Measurements from ENCODE around the gene CNNM4. TPM values are rescaled to one million over a fixed set of nuclear protein-coding genes. Genes with fewer than 3 reads are reported as not detected.

Gene CNNM4
- total RNA-seq, 6 experiments from 2014 or later, result 2.3 to 4.9 (median 3.7) TPM

GRCh38 chr2:96831679-96832078 is 71.0 kb downstream of the CNNM4 start:
- 14% methylated on average over 8 of the region's 10 CpGs for WGBS (ENCODE audit: insufficient coverage, low coverage, low lambda C conversion rate, missing lambda C conversion rate)
- DNase-seq, result peak; percentile 62 to 77 (median 69)
- no peak overlapping the region for H3K4me3 ChIP-seq
- H3K9me3 ChIP-seq, result no peaks in the 10 kb centered on the region
- TF ChIP-seq POLR2A (IDR thresholded peaks at IDR 0.05), result no peak
- peaks cover 0 to 47% (median 23%) of the 10 kb centered on the region in 4 donors for H3K36me3 ChIP-seq
- H3K4me1 ChIP-seq, result peaks cover 0 to 49% (median 19%) of the 10 kb centered on the region in 4 donors
- peak; percentile 57 to 66 (median 62) for ATAC-seq
- intact Hi-C loops (cut with DNase I), result no loop called here
- peak overlapping the region in 1 of 3 donors; percentile 71 for H3K27ac ChIP-seq
- H3K27me3 ChIP-seq, result no peaks in the 10 kb centered on the region

DNA sequence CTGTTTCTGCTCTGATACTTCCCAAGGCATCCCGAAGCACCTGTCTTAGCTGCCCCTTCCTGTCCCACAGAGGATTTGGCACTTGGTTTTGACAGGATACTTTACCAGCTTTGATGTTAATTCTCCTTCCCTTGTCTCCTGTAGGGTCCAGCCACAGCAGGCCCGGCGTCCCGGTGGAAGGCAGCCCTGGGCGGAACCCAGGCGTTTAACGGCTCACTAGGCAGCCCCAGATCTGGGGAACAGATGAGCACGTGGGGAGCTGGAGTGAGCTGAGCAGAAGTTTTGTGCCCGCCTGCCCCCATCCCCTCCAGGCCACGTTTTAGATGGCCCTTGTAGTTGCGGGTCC is 71.7 kb downstream of the CNNM4 start:
- 58% methylated on average over 4 of the region's 11 CpGs for WGBS (ENCODE audit: insufficient coverage, low coverage, low lambda C conversion rate, missing lambda C conversion rate)
- Histone ChIP-seq H3K4me1 (peaks cover 0 to 49% (median 19%) of the 10 kb centered on the region in 4 donors), H3K9me3 (no peaks in the 10 kb centered on the region), H3K4me3 (no peak overlapping the region), H3K27me3 (no peaks in the 10 kb centered on the region), H3K36me3 (peaks cover 0 to 44% (median 22%) of the 10 kb centered on the region in 4 donors), H3K27ac (peak overlapping the region in 2 of 3 donors; percentile 28 to 71)
- DNase-seq (no peak), ATAC-seq (no peak)
- TF ChIP-seq POLR2A (IDR thresholded peaks at IDR 0.05) (no peak), CTCF (IDR thresholded peaks at IDR 0.05) (no peak)
- intact Hi-C loops (cut with DNase I), result no loop called here

DNA sequence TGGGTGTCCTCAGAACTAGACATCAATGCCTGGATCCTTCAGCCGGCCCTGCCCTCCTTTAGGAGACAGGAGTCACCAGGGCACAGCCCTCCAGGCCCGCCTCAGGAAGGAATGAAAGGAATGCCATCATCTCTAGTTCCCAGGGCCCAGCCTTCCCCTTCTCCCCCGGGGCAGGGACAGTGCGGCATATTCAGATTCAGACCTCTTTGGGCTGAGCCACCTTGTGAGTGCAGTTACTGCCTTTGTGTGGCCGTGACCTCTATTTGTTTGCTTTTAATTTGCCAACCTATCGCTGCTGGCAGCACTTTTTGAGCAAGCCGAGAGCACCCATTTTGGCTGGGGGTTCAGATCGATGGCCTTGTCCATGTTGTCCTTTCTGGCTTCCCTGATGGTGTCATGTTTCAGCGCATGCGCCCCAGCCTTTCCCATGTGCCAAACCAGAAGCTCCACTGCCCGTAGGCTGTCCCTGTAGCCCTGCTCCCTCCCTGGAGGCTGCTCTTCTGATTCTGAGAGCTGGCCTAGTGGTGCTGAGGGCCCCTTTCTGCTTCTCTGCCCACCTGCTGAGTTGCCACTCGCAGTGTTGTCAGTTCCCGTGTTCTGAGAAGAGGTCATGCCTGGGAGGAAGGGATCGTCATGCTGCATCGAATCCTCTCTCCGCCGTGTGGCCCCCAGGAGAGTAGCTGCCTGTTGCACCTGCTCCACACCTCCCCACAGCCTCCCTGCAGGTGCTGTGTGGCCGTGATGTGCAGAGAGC is 72.2 kb downstream of the CNNM4 start:
- 20% methylated on average over 16 of the region's 18 CpGs for WGBS (ENCODE audit: insufficient coverage, low coverage, low lambda C conversion rate, missing lambda C conversion rate)
- intact Hi-C loops (cut with DNase I), result no loop called here
- peaks cover 0 to 44% (median 20%) of the 10 kb centered on the region in 4 donors for H3K36me3 ChIP-seq
- H3K9me3 ChIP-seq, result no peaks in the 10 kb centered on the region
- DNase-seq (peak; percentile 90 to 98 (median 95)), ATAC-seq (peak; percentile 86 to 92 (median 92))
- TF ChIP-seq POLR2A (IDR thresholded peaks at IDR 0.05) (no peak), CTCF (IDR thresholded peaks at IDR 0.05) (no peak)
- H3K4me3 ChIP-seq, result no peak overlapping the region
- H3K27ac ChIP-seq, result peak overlapping the region; percentile 28 to 71 (median 39)
- H3K27me3 ChIP-seq, result no peaks in the 10 kb centered on the region
- peaks cover 0 to 49% (median 19%) of the 10 kb centered on the region in 4 donors for H3K4me1 ChIP-seq

GRCh38 chr2:96835830-96836229 is 75.1 kb downstream of the CNNM4 start:
- Histone ChIP-seq H3K36me3 (peaks cover 0 to 17% (median 6%) of the 10 kb centered on the region in 4 donors), H3K4me3 (no peak overlapping the region), H3K27ac (no peak overlapping the region), H3K4me1 (peaks cover 0 to 34% (median 18%) of the 10 kb centered on the region in 4 donors), H3K27me3 (no peaks in the 10 kb centered on the region), H3K9me3 (no peaks in the 10 kb centered on the region)
- ATAC-seq (no peak), DNase-seq (no peak)
- intact Hi-C loops (cut with DNase I), result no loop called here
- TF ChIP-seq CTCF (IDR thresholded peaks at IDR 0.05) (no peak), POLR2A (IDR thresholded peaks at IDR 0.05) (no peak)
- 77% methylated on average over 4 of the region's 4 CpGs for WGBS (ENCODE audit: insufficient coverage, low coverage, low lambda C conversion rate, missing lambda C conversion rate)

GRCh38 chr2:96837575-96837974 is 76.9 kb downstream of the CNNM4 start:
- no peak overlapping the region for H3K4me3 ChIP-seq
- DNase-seq (no peak), ATAC-seq (no peak)
- intact Hi-C loops (cut with DNase I), result no loop called here
- WGBS (ENCODE audit: insufficient coverage, low coverage, low lambda C conversion rate, missing lambda C conversion rate), result 100% methylated on average over 1 of the region's 9 CpGs
- TF ChIP-seq POLR2A (IDR thresholded peaks at IDR 0.05) (no peak), CTCF (IDR thresholded peaks at IDR 0.05) (no peak)
- peaks cover 0 to 10% (median 4%) of the 10 kb centered on the region in 4 donors for H3K36me3 ChIP-seq
- peaks cover 0 to 17% (median 6%) of the 10 kb centered on the region in 4 donors for H3K4me1 ChIP-seq
- H3K27ac ChIP-seq, result no peak overlapping the region
- H3K9me3 ChIP-seq, result no peaks in the 10 kb centered on the region
- H3K27me3 ChIP-seq, result no peaks in the 10 kb centered on the region

Data from right lobe of liver (tissue), 6 donors.